Testis (tissue), 2 donors: ENCODE measurements around the gene DRC7.

Experiments used
- POLR2A ChIP-seq: fragments of 450-650 bp; IDR thresholded peaks from one replicate; pipeline ENCODE4 v1.6.1; 2017; ENCODE audit warnings: antibody characterized with exemption, mild to moderate bottlenecking, moderate library complexity
- TF ChIP-seq, protein P1 (sequence below), 3 experiments: fragments of 450-650 bp in 2 of 3; fragments of 200-600 bp in 1 of 3; sonication (generic) in 1 of 3; IDR thresholded peaks; one replicate each; pipeline ENCODE4 v1.5.1; 2016 to 2019; ENCODE audit warnings: antibody characterized with exemption in 3 of 3, mild to moderate bottlenecking in 2 of 3, moderate library complexity in 1 of 3

DNA sequence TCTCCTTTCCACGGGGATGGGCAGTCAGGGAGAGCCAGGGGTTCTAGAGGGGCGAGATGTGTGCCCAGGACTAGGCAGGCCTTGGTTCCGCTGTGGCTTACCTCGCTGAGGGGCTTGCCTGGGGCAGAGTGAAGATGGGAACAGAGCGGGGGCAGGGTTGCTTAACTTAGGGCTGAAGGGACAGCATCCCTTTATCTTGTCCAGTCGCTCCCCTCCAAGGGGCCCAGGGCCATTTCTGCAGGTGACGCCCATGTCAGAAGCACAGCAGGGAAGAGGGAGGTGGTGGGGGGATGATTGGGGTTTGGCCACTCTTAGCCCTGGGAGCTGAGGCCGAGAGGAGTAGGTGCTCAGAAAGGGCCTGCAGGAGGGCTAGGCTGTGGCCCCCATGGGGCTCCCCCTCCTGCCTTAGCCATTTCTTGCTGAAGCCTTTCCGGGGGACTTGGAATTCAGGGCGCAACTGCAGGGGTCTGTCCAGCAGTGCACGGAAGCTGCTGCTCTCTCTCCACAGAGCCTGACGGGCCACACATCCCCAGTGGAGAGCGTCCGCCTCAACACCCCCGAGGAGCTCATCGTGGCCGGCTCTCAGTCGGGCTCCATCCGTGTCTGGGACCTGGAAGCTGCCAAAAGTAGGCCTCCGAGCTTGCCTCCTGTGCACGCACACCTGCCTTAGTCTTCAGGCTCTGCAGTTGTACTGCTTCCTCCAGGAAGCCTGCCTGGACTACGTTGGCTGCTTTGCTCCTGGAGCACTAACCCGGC, 49.5 kb downstream of the DRC7 start:
- TF ChIP-seq, protein P1, sequence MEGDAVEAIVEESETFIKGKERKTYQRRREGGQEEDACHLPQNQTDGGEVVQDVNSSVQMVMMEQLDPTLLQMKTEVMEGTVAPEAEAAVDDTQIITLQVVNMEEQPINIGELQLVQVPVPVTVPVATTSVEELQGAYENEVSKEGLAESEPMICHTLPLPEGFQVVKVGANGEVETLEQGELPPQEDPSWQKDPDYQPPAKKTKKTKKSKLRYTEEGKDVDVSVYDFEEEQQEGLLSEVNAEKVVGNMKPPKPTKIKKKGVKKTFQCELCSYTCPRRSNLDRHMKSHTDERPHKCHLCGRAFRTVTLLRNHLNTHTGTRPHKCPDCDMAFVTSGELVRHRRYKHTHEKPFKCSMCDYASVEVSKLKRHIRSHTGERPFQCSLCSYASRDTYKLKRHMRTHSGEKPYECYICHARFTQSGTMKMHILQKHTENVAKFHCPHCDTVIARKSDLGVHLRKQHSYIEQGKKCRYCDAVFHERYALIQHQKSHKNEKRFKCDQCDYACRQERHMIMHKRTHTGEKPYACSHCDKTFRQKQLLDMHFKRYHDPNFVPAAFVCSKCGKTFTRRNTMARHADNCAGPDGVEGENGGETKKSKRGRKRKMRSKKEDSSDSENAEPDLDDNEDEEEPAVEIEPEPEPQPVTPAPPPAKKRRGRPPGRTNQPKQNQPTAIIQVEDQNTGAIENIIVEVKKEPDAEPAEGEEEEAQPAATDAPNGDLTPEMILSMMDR (IDR thresholded peaks at IDR 0.05): no peak
- TF ChIP-seq POLR2A: no peak
